BE2C (cell line): ENCODE measurements around the gene ACTL8.
A peak's percentile ranks its signal among the peaks of the same experiment; 100 is the strongest.

ENCODE experiments used
- DNase-seq: peaks from one replicate; pipeline ENCODE4 v3.0.0-alpha.2; 2020
- H3K27me3 ChIP-seq: fragments of 250-450 bp; sonication (Bioruptor Pico); 2 replicates; pipeline ENCODE4 v1.5.1; 2020; ENCODE audit warnings: mild to moderate bottlenecking
- H3K36me3 ChIP-seq: fragments of 250-450 bp; sonication (Bioruptor Pico); 2 replicates; pipeline ENCODE4 v1.5.1; 2020; ENCODE audit warnings: mild to moderate bottlenecking
- H3K4me1 ChIP-seq: fragments of 250-450 bp; sonication (Bioruptor Pico); 2 replicates; pipeline ENCODE4 v1.5.1; 2020
- H3K4me3 ChIP-seq: 2 replicates; pipeline ENCODE4 v1.5.1; 2011; ENCODE audit warnings: low read depth, low read length
- H3K9me3 ChIP-seq: fragments of 250-450 bp; sonication (Bioruptor Pico); 2 replicates; pipeline ENCODE4 v1.5.1; 2020
- CTCF ChIP-seq: IDR thresholded peaks from 2 replicates; pipeline ENCODE4 v1.5.1; 2012; ENCODE audit warnings: mild to moderate bottlenecking, low read depth, low read length

The ACTL8 gene

GRCh38 chr1:17731460-17731859 lies 23.7 kb upstream of the ACTL8 start:
- H3K27me3 ChIP-seq = no peaks in the 10 kb centered on the region
- DNase-seq = no peak
- no peaks in the 10 kb centered on the region for H3K9me3 ChIP-seq
- no peak overlapping the region for H3K4me3 ChIP-seq
- peaks cover 14% of the 10 kb centered on the region for H3K4me1 ChIP-seq
- TF ChIP-seq CTCF = no peak
- no peaks in the 10 kb centered on the region for H3K36me3 ChIP-seq

- Histone ChIP-seq H3K36me3 (no peaks in the 10 kb centered on the region), H3K4me3 (no peak overlapping the region), H3K4me1 (peaks cover 14% of the 10 kb centered on the region), H3K27me3 (no peaks in the 10 kb centered on the region), H3K9me3 (no peaks in the 10 kb centered on the region)
- no peak for TF ChIP-seq CTCF
- peak; percentile 27 for DNase-seq
These were observed 22.7 kb upstream of the ACTL8 start for GRCh38 chr1:17732475-17732874.

GRCh38 chr1:17733661-17734060 lies 21.5 kb upstream of the ACTL8 start:
- Histone ChIP-seq H3K4me3 (no peak overlapping the region), H3K9me3 (no peaks in the 10 kb centered on the region), H3K4me1 (peaks cover 14% of the 10 kb centered on the region), H3K27me3 (no peaks in the 10 kb centered on the region), H3K36me3 (no peaks in the 10 kb centered on the region)
- DNase-seq = no peak
- no peak for TF ChIP-seq CTCF

GRCh38 chr1:17734609-17735008 lies 20.5 kb upstream of the ACTL8 start:
- H3K27me3 ChIP-seq = no peaks in the 10 kb centered on the region
- no peak for TF ChIP-seq CTCF
- DNase-seq = no peak
- no peaks in the 10 kb centered on the region for H3K36me3 ChIP-seq
- H3K9me3 ChIP-seq = no peaks in the 10 kb centered on the region
- H3K4me1 ChIP-seq = peaks cover 7% of the 10 kb centered on the region
- no peak overlapping the region for H3K4me3 ChIP-seq

GRCh38 chr1:17735348-17735747 lies 19.8 kb upstream of the ACTL8 start:
- Histone ChIP-seq H3K27me3 (no peaks in the 10 kb centered on the region), H3K4me1 (peaks cover 1% of the 10 kb centered on the region; the same call in 1 of the 2 replicates), H3K4me3 (no peak overlapping the region), H3K36me3 (no peaks in the 10 kb centered on the region), H3K9me3 (no peaks in the 10 kb centered on the region)
- no peak for TF ChIP-seq CTCF
- DNase-seq = no peak

GRCh38 chr1:17735793-17736192 lies 19.3 kb upstream of the ACTL8 start:
- no peaks in the 10 kb centered on the region for H3K27me3 ChIP-seq
- no peak overlapping the region for H3K4me3 ChIP-seq
- no peaks in the 10 kb centered on the region for H3K36me3 ChIP-seq
- no peaks in the 10 kb centered on the region for H3K9me3 ChIP-seq
- TF ChIP-seq CTCF = no peak
- no peaks in the 10 kb centered on the region for H3K4me1 ChIP-seq
- DNase-seq = no peak
